GM21447 (cell line): ENCODE results near the gene MYO1D.
"Not testable (repeated sequence)": the region's sequence is repeated elsewhere in the genome, so short reads cannot be mapped to it uniquely, and the experiment has no call there.

Experiments used
- ATAC-seq: cut with Tn5 transposase; IDR thresholded peaks from one replicate; pipeline ENCODE4 v1.9.1; 2021; ENCODE audit not compliant: unreplicated experiment

Gene MYO1D

DNA sequence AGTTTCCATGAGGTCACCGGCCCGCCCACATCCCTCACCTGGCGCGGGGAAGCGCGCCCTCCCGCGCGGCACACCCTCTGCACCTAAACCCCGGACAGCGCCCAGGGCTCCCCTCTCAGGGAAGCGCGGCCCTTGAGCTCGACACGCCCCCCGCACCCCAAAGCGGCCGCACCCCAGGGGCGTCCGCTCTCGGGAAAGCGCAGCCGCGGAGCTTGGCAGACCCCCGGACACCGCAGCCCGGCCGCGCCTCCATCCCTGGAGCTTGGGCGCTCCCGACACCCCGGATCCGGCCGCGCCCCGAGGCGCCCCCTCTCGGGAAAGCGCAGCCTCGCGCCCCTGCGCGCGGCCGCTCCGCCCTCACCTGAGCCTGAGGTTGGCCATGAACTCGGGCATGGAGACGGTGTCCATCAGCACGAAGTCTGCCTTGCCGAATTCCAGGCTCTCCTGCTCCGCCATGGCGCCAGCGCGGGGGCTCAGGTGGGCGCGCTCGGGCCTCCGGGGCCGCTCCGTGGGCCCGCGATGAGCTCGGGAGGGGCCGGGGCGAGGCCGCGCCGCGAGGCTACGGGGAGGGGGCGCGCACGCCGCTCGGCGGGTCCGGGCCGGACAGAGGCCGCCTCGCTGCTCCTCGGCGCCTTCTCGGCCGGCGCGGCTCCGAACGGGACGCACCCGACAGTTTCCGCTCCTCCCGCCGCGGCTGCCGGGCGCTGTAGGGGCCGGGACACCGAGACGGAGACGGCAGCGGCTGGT, at the start of gene MYO1D:
MYO1D (minus strand) TSS at position 708 of the 747 bp plus-strand sequence; CDS start at position 456, 252 bp downstream.
- ATAC-seq, result peak; percentile 40

- no peak for ATAC-seq
Observed at GRCh38 chr17:32926183-32926582, 49.3 kb upstream of the MYO1D start.

DNA sequence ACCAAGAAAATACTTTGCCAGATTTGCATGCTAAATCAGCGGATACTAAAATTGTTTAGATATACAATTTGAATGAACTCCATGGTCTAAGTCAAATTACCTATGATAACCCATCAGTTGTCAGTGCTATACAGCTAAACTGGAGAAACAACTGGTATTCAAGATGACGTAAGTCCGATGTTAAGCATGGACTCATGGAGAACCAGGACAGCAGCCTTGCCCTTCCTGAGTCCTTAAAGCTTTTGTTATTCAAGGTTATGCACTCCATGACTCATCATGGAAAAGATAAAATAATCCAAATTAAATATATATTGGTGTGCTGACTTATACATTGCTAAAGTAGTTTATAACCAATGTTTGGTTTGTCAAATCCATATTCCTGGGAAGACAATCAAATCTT, 47.0 kb upstream of the MYO1D start:
- ATAC-seq, result not testable (repeated sequence)

GRCh38 chr17:32921017-32921416, 44.1 kb upstream of the MYO1D start:
- no peak for ATAC-seq

DNA sequence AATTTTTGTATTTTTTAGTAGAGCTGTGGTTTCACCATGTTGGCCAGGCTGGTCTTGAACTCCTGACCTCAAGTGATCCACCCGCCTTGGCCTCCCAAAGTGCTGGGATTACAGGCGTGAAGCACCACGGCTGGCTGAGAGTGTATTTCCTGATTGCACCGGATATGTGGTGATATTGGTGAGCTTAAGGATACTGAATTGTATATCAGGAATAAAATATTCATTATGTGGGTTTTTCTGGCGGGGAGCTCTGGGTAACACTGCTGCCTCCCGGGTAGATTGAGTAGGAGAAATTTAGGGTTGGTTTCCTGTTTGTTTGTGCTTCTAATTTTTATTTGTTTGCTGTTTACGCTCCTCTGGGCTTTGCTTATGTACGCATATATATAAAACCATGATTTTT, 43.4 kb upstream of the MYO1D start:
- no peak for ATAC-seq

- ATAC-seq, result not testable (repeated sequence)
Observed at GRCh38 chr17:32919876-32920275, 43.0 kb upstream of the MYO1D start.

GRCh38 chr17:32917842-32918241, 40.9 kb upstream of the MYO1D start:
- ATAC-seq, result no peak

GRCh38 chr17:32917081-32917480, 40.2 kb upstream of the MYO1D start:
- no peak for ATAC-seq

DNA sequence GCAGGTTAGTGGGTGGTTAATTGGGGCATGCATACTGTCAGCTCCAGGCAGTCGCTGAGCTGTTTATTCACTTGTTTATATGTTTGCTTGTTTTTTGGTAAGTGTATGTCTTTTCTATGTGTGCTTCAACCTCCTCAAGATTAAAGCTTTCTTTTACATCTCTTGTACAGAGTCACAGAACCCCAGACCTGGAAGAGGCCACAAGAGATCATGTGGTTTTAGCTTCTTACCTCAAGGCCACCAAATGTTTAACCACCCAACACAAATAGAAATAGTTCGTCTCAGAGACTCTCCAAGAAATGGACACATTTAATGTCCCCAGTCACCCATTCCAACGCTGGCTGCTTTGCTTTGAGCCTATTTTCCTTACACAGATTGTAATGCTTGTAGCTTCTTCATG, 39.2 kb upstream of the MYO1D start:
- no peak for ATAC-seq

GRCh38 chr17:32915245-32915644, 38.3 kb upstream of the MYO1D start:
- no peak for ATAC-seq

DNA sequence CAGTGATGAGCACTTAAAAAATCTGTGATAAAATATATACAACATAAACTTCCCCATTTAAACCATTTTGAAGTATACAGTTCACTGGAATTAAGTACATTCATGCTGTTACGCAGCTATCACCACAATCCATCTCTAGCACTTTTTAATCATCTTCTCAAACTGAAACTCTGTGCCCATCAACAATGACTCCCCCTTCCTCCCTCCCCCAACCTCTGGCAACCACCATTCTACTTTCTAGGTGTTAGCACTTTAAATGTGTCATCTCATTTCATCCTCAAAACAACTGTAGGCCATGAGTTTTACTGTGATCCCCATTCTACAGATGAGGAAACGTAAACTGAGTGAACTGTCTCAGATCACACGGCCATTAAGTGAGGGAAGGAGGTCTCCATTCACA, 37.3 kb upstream of the MYO1D start:
- no peak for ATAC-seq

DNA sequence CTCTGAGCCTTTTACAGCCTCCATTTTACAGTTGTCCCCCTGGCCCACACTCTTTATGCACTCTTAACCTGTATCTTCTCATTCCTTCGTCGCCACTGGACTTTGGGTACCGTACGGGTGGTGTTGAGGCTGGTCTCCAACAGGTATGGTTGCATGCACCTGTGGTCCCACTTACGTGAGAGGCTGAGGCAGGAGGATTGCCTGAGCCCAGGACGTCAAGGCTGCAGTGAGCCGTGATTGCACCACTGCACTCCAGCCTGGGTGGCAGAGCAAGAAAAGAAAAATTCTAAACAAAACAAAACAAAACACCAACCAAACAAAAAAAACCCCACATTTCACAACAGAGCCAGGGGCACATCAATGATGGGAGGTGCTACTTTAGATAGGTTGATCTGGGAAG, 36.7 kb upstream of the MYO1D start:
- no peak for ATAC-seq

DNA sequence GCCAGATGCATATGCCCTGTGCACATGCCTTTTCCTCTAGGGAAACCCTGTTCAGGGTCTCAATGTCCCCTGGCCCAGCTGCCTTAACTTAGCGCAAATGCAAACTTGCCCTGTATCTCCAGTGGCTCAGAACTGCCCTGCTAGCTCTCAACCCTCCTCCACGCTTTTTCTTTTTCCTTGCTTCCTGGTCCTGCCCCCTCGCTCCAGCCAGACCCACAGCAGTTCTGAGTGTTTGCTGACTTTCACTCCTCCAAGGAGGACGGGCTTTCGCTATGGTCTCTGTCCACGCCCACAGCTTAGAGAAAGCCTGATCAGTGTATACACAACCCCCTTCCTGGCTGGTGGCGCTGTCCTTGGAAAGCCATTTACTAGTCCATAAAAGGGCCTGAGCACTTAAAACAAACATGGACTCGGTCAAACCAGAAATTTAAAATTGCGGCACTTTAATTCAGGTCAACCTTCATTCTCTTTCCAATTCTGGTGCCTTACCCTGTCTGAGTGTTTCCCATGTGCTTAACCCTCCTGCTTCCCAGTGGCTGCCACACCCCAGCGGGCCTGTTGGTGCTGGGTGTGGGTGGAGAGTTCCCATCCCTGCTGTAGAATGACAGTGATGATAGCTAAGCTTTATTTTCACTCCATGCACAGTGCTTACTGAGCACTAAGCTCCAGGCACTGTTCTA, 35.4 kb upstream of the MYO1D start:
- ATAC-seq, result no peak

DNA sequence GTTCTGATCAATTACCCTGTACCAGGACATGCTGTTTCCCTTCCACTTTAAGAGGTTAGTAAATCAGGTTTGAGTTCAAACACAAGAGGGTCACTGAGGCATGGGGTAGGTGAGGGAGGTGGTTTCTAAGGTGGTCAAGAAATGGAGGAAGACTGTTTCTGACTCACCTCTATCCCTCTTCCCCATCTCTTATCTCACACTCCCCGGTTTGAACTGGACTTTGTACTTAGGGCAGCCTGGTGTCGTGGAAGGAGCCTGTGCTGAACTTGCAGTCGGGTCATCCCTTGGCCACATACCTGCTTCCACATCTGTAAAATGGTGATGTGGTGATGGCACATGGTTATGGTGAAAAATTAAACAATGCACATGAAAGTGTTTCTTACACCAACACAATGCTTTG, 33.8 kb upstream of the MYO1D start:
- ATAC-seq, result no peak

- ATAC-seq, result no peak
Observed at GRCh38 chr17:32909787-32910369, 33.0 kb upstream of the MYO1D start.

- no peak for ATAC-seq
Observed at GRCh38 chr17:32907583-32907982, 30.7 kb upstream of the MYO1D start.

DNA sequence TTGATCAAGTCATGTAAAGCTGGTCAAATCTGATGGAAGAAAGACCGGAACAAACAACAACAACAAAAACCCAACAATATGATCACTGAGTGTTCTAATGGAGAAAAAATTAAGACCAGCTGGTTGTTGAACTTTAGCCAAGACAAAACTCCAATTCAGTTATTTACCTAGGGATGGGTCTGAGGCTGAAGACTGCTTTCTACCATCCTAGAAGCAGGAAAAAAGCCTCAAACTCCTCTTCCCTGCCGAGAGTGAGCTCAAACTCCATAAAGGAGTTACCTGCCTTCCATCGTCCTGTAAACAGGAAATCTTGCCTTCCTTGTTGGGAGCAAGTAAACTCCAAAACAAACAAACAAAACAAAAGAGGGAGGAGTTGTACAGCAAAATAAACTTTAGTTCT, 28.0 kb upstream of the MYO1D start:
- ATAC-seq, result no peak

DNA sequence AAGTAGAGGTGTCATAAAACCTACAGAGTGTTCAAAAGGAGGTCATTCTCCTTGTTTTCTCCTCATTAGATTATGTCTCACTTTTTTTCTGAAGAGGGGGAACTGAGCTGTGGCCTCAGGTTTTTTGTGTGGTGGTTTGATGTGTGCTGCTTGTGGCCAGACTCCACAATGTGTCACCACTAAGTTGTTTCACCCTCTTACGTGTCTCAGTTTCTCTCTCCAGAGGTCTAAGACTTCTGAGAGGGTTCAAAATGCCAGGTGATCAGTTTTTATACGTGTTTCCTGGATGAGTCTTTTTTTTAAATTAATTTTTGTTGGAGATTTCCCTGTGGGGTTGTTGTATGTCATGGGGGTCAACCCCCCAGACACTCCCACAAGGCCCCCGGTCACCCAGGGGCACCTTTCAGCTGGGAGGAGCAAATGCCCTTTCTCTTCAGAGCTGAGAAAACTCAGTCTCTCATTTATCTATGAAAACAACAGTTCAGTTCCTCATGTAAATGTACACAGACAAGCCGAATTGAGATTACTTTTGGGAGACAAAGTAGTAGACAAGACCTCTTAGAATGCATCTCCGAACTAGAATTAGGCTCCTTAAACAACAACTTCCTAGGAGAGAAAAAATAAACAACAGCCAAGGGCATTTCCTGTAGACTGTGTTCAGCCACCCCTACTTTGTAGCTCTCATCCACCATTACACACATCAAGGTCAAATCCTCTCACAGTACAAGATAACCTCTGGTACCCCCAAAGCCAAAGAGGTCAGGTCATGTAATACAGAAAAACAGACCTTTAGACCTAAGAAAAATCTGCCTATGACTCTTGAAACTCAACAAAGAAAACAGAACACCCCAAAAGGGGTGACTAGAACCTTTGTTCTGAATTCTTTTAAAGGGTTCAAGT, 27.1 kb upstream of the MYO1D start:
- ATAC-seq, result no peak

DNA sequence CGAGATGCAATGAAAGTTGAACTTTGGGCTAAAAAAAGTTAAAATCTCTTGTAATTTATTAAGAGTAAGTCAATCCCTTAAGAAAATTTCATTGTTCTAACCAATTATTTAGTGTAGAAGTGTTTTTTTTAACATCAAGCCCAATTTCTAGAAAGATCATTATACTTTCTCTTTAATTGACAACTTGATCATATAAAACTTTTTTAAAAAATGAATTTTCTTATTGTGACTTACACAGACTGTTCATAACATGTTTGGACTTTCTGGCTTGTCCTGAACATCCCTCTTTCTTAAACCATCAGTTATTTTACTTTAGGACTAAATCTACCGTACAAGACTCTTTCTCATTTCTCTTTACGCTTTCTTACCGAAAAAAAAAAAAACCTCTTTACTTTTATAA, 24.8 kb upstream of the MYO1D start:
- ATAC-seq, result no peak

- no peak for ATAC-seq
Observed at GRCh38 chr17:32899236-32900013, 22.5 kb upstream of the MYO1D start.
